ENCODE measurements around the gene MAP2K5.

MAP2K5 gene

GRCh38 chr15:67731112-67731721 is 188.7 kb downstream of the MAP2K5 start:
- DNase-seq: no peak

- DNase-seq: no peak
These were observed 189.7 kb downstream of the MAP2K5 start for GRCh38 chr15:67732164-67732563.

- no peak for DNase-seq
These were observed 190.3 kb downstream of the MAP2K5 start for GRCh38 chr15:67732671-67733374.

- DNase-seq: no peak
These were observed 193.4 kb downstream of the MAP2K5 start for GRCh38 chr15:67735896-67736295.

GRCh38 chr15:67736810-67737209 is 194.3 kb downstream of the MAP2K5 start:
- DNase-seq: no peak

- DNase-seq: no peak
These were observed 195.6 kb downstream of the MAP2K5 start for GRCh38 chr15:67738056-67738455.

- DNase-seq: no peak
These were observed 197.9 kb downstream of the MAP2K5 start for GRCh38 chr15:67740405-67740804.

- no peak for DNase-seq
These were observed 198.8 kb downstream of the MAP2K5 start for GRCh38 chr15:67741308-67741707.

GRCh38 chr15:67743558-67743957 is 201.1 kb downstream of the MAP2K5 start:
- DNase-seq: no peak

- DNase-seq: no peak
These were observed 202.0 kb downstream of the MAP2K5 start for GRCh38 chr15:67744331-67745072.

- DNase-seq: no peak
These were observed 202.8 kb downstream of the MAP2K5 start for GRCh38 chr15:67745073-67746006.

- no peak for DNase-seq
These were observed 203.5 kb downstream of the MAP2K5 start for GRCh38 chr15:67746022-67746421.

- no peak for DNase-seq
These were observed 203.9 kb downstream of the MAP2K5 start for GRCh38 chr15:67746450-67746849.

GRCh38 chr15:67747921-67748320 is 205.4 kb downstream of the MAP2K5 start:
- no peak for DNase-seq

GRCh38 chr15:67750371-67750770 is 207.9 kb downstream of the MAP2K5 start:
- no peak for DNase-seq

- DNase-seq: no peak
These were observed 211.4 kb downstream of the MAP2K5 start for GRCh38 chr15:67753891-67754290.

GRCh38 chr15:67755264-67755663 is 212.8 kb downstream of the MAP2K5 start:
- no peak for DNase-seq

GRCh38 chr15:67755936-67756335 is 213.4 kb downstream of the MAP2K5 start:
- DNase-seq: no peak

GRCh38 chr15:67758619-67759300 is 216.3 kb downstream of the MAP2K5 start:
- no peak for DNase-seq

GRCh38 chr15:67760901-67761300 is 218.4 kb downstream of the MAP2K5 start:
- no peak for DNase-seq

GRCh38 chr15:67761343-67761742 is 218.8 kb downstream of the MAP2K5 start:
- no peak for DNase-seq

Measured in DMS153 (cell line).